Activated B cell treated with CpG ODN at 0.5 μM for 24 hours (primary cell): ENCODE data around the gene SLCO2A1. TPM values are rescaled to one million over a fixed set of nuclear protein-coding genes. Genes with fewer than 3 reads are reported as not detected.

Experiments
- ATAC-seq: fragments of 200-7000 bp; cut with Tn5 transposase; one replicate; pipeline ENCODE4 v1.10.0; 2021; ENCODE audit warnings: low read depth, mild to moderate bottlenecking, moderate library complexity
- CTCF ChIA-PET: fragments of 350-600 bp; sonication (Branson Sonifier 250); formaldehyde crosslinking; loops from one replicate; lab custom pipeline; 2021; ENCODE audit warnings: antibody characterized with exemption; lab: Charles Lee
- POLR2A ChIA-PET: fragments of 350-600 bp; sonication (Branson Sonifier 250); formaldehyde crosslinking; loops from one replicate; lab custom pipeline; 2021; ENCODE audit warnings: antibody characterized with exemption; lab: Charles Lee
- DNase-seq: peaks from one replicate; pipeline ENCODE4 v3.0.0; 2022
- H3K27ac Mint-ChIP-seq: one replicate; pipeline ENCODE4 v1.8.0; 2020; ENCODE audit warnings: mixed read lengths
- H3K27me3 Mint-ChIP-seq: one replicate; pipeline ENCODE4 v1.8.0; 2021; ENCODE audit warnings: mixed read lengths
- H3K36me3 Mint-ChIP-seq: one replicate; pipeline ENCODE4 v1.8.0; 2021; ENCODE audit warnings: low read depth, mixed read lengths
- H3K4me1 Mint-ChIP-seq: one replicate; pipeline ENCODE4 v1.8.0; 2021; ENCODE audit warnings: mixed read lengths
- H3K4me3 Mint-ChIP-seq: one replicate; pipeline ENCODE4 v1.8.0; 2020; ENCODE audit warnings: mild to moderate bottlenecking, mixed read lengths
- H3K9me3 Mint-ChIP-seq: one replicate; pipeline ENCODE4 v1.8.0; 2020; ENCODE audit warnings: mixed read lengths
- CTCF ChIP-seq: fragments of 200-600 bp; IDR thresholded peaks from one replicate; pipeline ENCODE4 v1.8.0; 2022; ENCODE audit warnings: antibody characterized with exemption, mild to moderate bottlenecking
- intact Hi-C: fragments of 100-400 bp; cut with micrococcal nuclease; formaldehyde crosslinking; loops from one replicate; pipeline ENCODE4 v1.15.1; 2024
- total RNA-seq: library from RNA; stranded (reverse); gene quantifications from 2 replicates; pipeline ENCODE4 v1.2.3, GENCODE V29; 2022

Gene SLCO2A1
- total RNA-seq, 1 donor from 2014 or later, result not detected

GRCh38 chr3:133965906-133966305 lies 63.8 kb downstream of the SLCO2A1 start:
- intact Hi-C loops, result no loop called here
- TF ChIP-seq CTCF, result no peak
- ATAC-seq (no peak), DNase-seq (no peak)
- H3K4me3 Mint-ChIP-seq, result no peak overlapping the region
- peaks cover 5% of the 10 kb centered on the region for H3K27me3 Mint-ChIP-seq
- CTCF ChIA-PET, result no interaction called here
- no peak overlapping the region for H3K27ac Mint-ChIP-seq
- no peaks in the 10 kb centered on the region for H3K36me3 Mint-ChIP-seq
- H3K4me1 Mint-ChIP-seq, result no peaks in the 10 kb centered on the region
- H3K9me3 Mint-ChIP-seq, result no peaks in the 10 kb centered on the region
- POLR2A ChIA-PET, result no interaction called here

- Mint-ChIP-seq H3K27ac (no peak overlapping the region), H3K4me1 (no peaks in the 10 kb centered on the region), H3K4me3 (no peak overlapping the region), H3K36me3 (no peaks in the 10 kb centered on the region), H3K9me3 (no peaks in the 10 kb centered on the region), H3K27me3 (peaks cover 5% of the 10 kb centered on the region)
- TF ChIP-seq CTCF, result no peak
- intact Hi-C loops, result no loop called here
- POLR2A ChIA-PET, result no interaction called here
- ATAC-seq (no peak), DNase-seq (no peak)
- CTCF ChIA-PET, result no interaction called here
Measured at GRCh38 chr3:133965013-133965570, 64.6 kb downstream of the SLCO2A1 start.

- POLR2A ChIA-PET, result no interaction called here
- no peak overlapping the region for H3K27ac Mint-ChIP-seq
- intact Hi-C loops, result no loop called here
- no peak for TF ChIP-seq CTCF
- CTCF ChIA-PET, result no interaction called here
- H3K27me3 Mint-ChIP-seq, result peaks cover 5% of the 10 kb centered on the region
- H3K4me3 Mint-ChIP-seq, result no peak overlapping the region
- no peaks in the 10 kb centered on the region for H3K9me3 Mint-ChIP-seq
- no peaks in the 10 kb centered on the region for H3K36me3 Mint-ChIP-seq
- H3K4me1 Mint-ChIP-seq, result no peaks in the 10 kb centered on the region
- no peak for DNase-seq
- ATAC-seq, result no peak
Measured at GRCh38 chr3:133964547-133964946, 65.2 kb downstream of the SLCO2A1 start.

- ChIA-PET CTCF (no interaction called here), POLR2A (no interaction called here)
- Mint-ChIP-seq H3K27me3 (peaks cover 5% of the 10 kb centered on the region), H3K36me3 (no peaks in the 10 kb centered on the region), H3K4me3 (no peak overlapping the region), H3K4me1 (no peaks in the 10 kb centered on the region), H3K9me3 (no peaks in the 10 kb centered on the region), H3K27ac (no peak overlapping the region)
- ATAC-seq (no peak), DNase-seq (no peak)
- no peak for TF ChIP-seq CTCF
- intact Hi-C loops, result no loop called here
Measured at GRCh38 chr3:133963657-133964396, 65.9 kb downstream of the SLCO2A1 start.

- intact Hi-C loops, result no loop called here
- Mint-ChIP-seq H3K4me1 (no peaks in the 10 kb centered on the region), H3K9me3 (no peaks in the 10 kb centered on the region), H3K4me3 (no peak overlapping the region), H3K27ac (no peak overlapping the region), H3K27me3 (peaks cover 2% of the 10 kb centered on the region), H3K36me3 (no peaks in the 10 kb centered on the region)
- DNase-seq (no peak), ATAC-seq (no peak)
- no peak for TF ChIP-seq CTCF
- ChIA-PET POLR2A (no interaction called here), CTCF (no interaction called here)
Measured at GRCh38 chr3:133962849-133963248, 66.9 kb downstream of the SLCO2A1 start.
